ENCODE data around the gene MAPK13.

MAPK13 gene

DNA sequence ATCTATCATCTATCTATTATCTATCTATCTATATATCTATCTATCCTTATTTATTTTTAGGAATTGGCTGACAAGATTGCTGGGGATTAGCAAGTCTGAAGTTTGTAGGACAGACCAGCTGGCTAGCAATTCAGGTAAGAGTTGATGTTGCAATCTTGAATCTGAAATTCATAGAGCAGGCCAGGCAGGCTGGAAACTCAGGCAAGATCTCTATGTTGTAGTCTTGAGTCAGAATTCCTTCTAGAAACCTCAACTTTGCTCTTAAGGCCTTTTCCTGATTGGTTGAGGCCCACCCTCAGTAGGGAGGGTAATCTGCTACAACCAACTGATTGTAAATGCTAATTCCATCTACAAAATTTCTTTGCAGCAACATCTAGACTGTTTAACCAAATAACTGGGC, 19.2 kb downstream of the MAPK13 start:
- no peak for DNase-seq (ENCODE audit: low read depth, low spot score)

DNA sequence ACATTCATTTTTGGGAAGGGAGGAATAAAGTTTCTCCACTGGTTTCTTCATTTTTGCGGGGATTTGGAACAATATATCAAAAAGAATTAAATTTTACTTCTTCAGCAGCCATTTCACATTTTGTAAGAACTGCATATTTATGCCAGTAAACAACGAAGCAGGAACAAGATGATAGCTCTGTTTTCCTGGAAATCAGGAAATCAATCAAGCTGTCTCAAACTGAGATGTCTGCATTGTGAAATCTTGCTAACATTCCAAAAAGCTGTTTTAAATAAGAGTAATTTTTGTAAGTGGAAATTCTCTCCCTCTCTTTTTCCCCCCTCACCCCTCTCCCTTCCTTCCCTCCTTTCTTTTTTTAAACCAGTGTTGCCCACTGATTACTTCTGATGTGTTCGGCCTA, 20.0 kb downstream of the MAPK13 start:
- DNase-seq (ENCODE audit: low read depth, low spot score) = no peak

DNA sequence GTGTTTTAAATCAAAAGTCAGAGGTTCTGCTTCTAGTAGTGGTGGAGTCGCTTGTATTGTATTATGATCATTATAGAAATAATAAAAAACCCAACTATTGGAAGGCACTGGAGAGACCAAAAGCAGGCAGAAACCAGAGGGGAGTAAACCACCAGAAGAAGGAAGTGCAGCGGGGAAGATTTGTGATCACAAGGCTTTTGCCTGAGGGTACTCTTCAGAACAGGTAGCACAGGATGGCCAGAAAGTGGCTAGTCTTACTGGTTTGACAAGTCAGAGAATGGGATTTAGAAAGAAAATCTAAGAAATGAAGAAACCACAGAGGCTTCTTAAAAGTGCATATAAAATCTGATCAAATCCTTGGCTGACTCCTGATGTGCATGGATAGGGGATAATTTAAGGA, 24.0 kb downstream of the MAPK13 start:
- no peak for DNase-seq (ENCODE audit: low read depth, low spot score)

DNA sequence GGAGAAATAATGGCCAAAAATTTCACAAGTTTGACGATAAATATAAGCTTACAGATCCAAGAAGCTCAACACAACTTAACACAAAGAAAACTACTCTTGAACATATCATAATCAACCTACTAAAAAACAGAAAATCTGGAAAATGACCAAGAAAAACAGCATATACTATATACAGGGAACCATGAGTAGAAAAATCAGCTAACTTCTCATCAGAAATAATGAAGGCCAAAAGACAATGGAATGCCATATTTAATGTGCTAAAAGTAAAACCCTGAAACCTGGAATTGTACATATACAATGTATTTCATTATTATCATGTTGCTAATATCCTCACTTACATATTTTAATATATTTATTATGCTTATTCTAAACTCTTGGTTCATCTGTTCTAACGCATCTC, 25.3 kb downstream of the MAPK13 start:
- DNase-seq (ENCODE audit: low read depth, low spot score) = no peak

DNA sequence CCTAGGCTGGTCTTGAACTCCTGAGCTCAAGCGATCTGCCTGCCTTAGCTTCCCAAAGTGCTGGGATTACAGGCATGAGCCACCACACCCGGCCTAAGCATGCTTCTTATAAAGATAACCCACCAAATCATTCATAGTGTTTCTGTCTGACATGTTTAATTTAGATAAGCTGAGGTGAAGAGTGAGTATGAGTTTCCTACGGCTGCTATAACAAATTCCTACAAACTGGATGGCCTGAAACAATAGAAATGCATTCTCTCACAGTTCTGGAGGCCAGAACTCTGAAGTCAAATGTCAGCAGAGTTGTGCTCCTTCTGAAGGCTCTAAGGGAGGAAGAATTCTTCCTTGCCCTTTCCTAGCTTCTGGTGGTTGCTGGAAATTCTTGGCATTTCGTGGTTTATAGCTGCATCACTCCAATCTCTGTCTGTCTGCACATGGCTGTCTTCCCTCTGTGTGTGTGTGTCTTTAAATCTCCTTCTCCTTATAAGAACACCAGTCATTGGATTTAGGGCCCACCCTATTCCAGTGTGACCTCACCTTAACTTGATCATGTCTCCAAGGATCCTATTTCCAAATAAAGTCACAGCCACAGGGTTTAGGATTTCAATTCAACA, 29.9 kb downstream of the MAPK13 start:
- no peak for DNase-seq (ENCODE audit: low read depth, low spot score)

DNA sequence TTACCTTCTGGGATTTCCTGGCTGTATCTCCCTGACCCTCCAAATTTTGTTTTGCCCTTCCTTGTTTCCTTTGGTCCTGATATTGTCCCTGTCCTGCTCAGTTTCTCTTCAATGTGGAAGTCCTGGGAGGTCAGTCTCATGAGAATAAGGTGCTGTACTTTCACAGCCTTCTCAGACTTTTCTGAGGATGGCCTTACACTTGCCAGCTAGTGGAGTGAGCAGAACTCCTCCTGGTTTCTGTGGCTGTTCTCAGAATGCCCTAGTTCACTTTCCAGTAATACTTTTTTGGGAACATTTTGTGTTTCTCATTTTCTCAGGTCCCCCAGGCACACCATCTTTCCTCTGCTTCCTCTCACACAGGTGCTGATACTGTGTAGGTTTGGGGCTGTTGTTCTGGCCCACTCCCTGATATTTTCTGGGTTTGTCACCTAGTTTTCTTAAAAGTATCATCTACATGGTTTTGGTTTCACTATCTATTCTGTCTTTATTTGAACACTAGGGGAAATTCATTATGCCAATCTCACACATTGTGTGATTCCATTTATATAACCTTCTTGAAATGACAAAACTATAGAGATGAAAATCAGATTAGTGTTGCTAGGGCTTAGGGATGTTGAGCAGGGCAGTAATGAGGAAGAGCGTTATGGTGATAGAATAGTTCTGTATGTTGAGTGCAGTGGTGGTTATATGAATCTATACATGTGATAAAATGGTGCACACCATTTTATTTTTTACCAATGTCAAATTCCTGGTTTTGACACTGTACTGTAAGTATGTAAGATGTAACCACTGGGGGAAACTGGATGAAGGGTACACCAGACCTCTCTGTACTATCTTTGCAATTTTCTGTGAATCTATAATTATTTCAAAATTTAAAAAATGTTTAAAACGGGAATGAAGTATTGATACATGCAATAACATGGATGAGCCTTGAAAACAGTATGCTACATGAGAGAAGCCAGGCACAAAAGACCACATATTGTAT, 39.0 kb downstream of the MAPK13 start:
- DNase-seq (ENCODE audit: low read depth, low spot score) = no peak

DNA sequence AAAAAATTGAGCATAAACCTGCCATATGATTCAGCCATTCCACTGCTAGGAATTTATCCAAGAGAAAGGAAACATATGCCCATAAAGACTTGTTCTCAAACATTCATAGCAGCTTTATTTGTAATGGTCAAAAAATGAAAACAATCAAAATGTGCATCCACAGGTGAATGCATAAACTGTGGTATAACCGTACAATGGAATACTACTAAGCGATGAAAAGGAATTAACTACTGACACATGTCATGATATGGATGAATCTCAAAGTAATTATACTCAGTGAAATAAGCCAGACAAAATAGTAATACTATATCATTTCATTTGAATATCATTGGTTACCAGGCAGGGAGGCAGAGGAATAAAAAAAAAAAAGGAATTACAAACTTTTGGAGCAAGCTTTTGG, 40.4 kb downstream of the MAPK13 start:
- DNase-seq (ENCODE audit: low read depth, low spot score) = no peak

DNA sequence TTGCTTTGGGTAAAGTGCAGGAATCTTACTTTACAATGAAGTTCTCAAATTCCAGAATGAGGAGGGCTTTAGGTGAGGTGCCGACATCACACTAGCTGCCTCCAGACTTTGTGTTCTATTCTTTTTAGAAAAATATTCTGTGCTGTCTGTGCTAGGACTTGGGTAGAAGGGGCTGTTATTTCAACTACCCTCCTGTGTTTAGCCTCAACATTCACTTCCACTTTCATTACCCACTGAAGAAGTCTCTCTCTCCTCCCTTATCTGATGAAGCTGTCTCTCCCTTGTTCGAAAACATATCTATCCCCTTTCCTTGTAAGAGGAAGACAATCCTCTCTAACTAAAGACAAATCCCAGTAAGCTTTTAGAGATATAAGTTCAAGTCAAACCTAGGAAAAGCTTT, 41.3 kb downstream of the MAPK13 start:
- DNase-seq (ENCODE audit: low read depth, low spot score) = no peak

DNA sequence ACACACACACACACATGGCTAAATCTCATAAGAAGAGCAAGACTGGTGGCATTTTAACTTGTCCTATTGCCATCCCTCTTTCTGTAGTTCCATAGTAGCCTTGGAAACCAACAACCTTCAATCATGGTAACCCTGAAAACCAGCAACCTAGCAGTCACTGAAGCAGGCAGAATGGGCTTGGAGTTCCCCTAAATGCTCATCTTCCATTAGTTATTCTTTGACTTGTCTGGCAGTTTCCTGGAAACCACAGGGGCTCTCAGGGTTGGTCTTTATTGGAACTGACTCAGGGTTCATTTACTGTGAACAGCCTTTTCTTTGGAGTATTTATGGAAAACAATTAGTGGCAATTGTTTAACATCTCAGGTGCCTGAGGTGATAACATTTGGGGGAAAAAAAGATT, 46.9 kb downstream of the MAPK13 start:
- no peak for DNase-seq (ENCODE audit: low read depth, low spot score)

DNA sequence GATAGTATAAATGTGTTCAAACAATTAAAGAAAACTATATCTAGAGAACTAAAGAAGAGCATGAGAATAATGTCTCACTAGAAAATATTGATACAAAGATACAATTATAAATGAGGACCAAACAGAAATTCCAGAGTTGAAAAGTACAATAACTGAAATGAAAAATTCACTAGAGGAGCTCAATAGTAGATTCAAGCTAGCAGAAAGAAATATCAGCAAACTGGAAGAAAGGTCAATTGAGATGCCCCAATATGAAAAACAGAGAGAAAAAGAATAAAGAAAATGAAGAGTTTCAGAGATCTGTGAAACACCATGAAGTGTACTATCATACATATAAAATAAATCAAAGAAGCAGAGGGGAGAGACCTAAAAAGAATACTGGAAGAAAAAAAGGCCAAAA, 48.2 kb downstream of the MAPK13 start:
- no peak for DNase-seq (ENCODE audit: low read depth, low spot score)

DNA sequence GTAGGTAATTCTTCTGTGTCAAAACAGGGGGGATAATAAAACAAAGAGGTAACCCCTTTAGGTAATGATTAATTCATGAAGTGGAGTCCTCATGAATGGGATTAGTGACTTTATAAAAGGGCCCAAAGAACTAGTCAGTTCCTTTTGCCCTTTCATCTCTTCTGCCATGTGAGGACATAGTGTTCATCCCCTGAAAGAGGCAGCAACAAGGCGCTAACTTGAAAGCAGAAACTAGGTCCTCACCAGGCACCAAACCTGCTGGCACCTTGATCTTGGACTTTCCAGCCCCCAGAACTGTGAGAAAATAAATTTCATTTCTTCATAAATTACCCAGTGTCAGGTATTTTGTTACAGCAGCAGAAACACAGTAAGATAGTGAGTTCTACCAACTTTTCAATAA, 49.8 kb downstream of the MAPK13 start:
- no peak for DNase-seq (ENCODE audit: low read depth, low spot score)

DNA sequence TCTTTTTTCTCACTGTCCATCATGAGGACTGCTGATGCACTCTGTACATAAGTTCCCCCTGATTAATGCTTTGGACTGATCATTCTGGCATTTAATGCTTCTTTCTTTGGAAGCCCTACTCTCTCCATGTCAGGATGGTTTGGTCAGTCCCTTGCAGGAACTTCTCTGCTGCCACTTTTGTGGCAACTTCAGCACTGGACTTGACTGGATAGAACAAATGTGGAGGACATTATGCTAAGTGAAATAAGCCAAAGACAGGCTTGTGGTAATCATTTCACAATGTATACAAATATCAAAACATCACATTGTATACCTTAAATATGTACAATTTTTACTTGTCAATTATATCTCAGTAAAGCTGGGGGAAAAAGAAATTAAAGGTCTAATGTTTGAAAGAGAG, 54.0 kb downstream of the MAPK13 start:
- no peak for DNase-seq (ENCODE audit: low read depth, low spot score)

DNA sequence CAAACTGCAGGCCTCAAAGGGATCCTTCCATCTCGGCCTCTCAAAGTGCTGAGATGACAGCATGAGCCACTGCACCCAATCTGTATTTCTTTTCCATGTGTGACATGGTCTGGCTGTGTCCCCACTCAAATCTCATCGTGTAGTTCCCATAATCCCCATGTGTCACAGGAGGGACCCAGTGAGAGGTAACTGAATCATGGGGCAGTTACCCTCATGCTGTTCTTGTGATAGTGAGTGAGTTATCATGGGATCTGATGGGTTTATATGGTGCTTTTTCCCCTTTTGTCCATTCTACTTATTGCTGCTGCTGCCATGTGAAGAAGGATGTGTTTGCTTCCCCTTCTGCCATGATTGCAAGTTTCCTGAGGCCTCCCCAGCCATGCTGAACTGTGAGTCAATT, 55.9 kb downstream of the MAPK13 start:
- no peak for DNase-seq (ENCODE audit: low read depth, low spot score)

DNA sequence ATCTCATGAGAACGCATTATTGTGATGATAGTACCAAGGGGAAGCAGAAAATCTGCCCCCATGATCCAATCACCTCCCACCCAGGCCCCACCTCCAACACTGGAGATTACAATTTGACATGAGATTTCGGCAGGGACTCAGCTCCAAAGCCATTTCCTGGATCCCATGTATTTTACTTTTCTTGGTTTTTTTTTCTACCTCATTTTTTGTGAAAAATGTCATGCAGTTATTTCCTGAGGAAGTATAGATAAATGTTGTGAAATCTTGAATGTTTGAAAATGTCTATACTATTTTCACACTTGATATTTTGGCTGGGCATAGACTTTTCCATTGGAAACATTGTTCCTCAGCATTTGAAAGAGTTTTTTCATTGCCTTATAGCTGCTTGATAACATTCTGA, 57.1 kb downstream of the MAPK13 start:
- DNase-seq (ENCODE audit: low read depth, low spot score) = no peak
